Muscle of back (tissue), 11 donors: ENCODE results near the gene PITPNB. TPM values are rescaled to one million over a fixed set of nuclear protein-coding genes. Genes with fewer than 3 reads are reported as not detected.

Experiments
- DNase-seq, 3 donors: peaks; one replicate each; pipeline versions ENCODE4 v3.0.0 to v3.0.0-alpha.2; 2013
- polyA plus RNA-seq, 10 donors: library from polyadenylated mRNA; unstranded; fragments of 120-200 nt; gene quantifications; one replicate each; pipeline ENCODE4 v1.2.1, GENCODE V29; 2013; ENCODE audit not compliant: insufficient read length in 10 of 10

The PITPNB gene
- polyA plus RNA-seq, 10 donors = 36.6 to 53.6 (median 44.7) TPM

DNA sequence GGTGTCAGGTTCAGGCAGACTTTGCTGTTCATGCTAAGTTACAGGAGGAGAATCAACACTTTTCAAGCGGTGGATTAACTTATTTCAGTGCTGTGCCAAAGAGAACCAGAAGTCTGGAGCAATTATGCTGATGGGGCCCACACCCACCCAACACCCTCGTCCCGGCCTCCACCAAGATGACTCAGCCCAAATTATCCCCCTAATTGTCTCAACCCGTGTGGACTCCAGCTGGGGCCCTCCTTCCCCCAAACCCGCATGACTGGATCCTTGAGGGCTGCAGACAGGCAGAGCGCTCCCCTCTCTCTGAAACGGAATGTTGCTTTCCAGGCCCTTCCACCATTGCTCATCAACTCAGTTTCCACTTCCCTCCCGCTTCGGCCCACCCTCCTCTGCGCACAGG lies 82.9 kb downstream of the PITPNB start:
- DNase-seq = peak in 1 of 3 donors; percentile 80

DNA sequence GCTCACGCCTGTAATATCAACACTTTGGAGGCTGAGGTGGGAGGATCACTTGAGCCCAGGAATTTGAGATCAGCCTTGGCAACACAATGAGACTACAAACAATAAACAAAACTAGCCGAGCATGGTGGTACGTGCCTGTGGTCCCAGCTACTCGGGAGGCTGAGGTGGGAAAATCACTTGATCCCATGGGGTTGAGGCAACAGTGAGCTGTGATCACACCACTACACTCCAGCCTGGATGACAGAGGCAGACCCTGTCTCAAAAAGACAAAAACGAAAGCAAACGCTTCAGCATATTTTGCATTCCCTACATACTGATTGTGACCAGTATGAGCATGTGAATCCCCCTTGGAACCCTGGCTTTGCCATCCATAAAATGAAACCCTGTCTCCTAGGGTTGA lies 83.6 kb downstream of the PITPNB start:
- DNase-seq = no peak

DNA sequence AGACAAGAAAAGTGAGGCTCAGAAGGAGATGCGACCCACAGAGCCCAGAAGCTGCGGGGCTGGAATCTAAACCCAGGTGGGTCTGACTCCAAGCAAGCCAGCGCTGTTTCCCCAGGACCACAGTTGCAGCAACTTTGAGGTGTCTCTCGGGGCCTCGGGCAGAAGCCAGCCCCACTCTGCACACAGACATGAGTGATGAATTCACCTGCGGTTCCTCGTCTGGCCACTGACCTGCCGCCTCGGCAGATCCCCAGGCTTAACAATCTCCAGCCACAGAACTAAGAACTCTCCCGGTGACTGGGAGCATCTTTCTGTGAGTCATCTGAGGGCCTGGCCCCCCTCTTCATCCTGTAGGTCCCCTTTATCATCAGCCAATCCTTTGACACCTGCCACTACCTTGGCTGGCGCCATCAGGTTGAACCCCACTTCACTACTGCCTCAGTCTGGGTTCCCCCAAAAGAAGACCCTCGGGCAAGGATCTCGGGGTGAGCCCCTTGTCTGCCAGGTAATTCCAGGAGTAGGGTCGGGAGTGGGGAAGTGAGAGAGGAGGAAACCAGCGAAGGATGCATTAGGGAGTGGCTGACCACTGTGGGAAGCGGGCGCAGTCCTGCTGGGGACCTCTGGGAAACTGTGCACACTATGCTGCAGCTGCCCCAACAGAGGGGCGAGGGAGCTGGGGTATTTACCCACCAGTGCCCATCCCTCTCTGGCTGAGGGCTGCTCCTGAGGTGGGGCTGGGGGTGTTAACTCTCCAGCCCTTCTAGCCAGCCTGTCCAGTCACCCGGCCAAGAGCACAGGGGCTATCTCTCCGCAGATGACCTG lies 84.5 kb downstream of the PITPNB start:
- no peak for DNase-seq

DNA sequence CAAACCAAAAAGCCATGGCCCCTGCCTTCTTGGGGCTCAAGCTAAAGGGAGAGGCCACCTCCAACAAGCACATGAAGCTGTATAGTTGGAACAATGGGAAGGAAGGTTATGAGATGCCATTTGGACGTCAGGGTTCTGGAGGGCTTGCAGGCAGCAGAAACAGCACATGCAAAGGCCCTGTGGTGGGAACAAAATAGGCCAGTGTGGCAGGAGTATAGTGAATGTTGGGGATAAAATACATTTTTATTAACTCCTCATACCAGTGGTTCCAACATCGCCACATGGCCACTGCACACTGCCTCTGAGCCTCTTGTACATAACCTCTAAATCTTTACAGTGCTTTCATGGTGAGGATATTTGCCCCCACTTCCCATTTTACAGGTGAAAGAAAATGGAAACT lies 85.3 kb downstream of the PITPNB start:
- DNase-seq = no peak

DNA sequence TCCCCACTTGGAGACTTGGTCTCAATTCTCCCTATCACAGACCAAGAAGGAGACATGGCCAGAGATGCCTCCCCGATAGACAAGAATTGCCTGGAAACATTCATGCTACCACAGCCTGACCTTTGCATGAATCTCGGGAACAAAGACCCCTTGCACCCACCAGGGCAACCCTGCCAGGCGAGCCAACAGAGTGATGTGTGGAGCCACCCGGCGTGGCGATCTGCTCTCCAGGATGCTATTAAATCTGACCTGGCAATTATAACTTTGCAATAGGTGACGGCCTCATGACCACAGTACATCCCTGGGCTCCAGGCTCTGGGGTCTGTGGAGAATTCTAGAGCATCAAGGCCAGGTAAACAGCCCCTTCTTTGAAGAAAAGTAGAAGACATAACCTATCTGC lies 86.5 kb downstream of the PITPNB start:
- no peak for DNase-seq

DNA sequence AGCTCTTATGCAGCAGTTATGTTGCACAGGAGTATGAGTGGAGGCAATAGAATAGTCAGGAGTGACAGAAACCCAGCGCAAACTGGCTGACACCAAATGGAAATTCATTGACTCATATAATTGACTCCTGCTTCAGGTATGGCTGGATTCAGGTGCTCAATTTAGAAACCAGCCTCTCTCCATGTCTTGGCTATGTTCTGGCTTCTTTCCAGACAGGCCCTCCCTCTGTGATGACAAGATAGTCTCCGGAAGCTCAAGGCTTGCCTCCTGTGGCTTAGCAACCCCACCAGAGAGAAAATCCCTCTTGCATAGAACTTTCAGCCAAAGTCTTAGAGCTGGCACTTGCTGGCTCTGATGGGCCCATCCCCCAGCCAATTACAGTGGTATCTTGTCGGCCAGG lies 89.4 kb downstream of the PITPNB start:
- no peak for DNase-seq

DNA sequence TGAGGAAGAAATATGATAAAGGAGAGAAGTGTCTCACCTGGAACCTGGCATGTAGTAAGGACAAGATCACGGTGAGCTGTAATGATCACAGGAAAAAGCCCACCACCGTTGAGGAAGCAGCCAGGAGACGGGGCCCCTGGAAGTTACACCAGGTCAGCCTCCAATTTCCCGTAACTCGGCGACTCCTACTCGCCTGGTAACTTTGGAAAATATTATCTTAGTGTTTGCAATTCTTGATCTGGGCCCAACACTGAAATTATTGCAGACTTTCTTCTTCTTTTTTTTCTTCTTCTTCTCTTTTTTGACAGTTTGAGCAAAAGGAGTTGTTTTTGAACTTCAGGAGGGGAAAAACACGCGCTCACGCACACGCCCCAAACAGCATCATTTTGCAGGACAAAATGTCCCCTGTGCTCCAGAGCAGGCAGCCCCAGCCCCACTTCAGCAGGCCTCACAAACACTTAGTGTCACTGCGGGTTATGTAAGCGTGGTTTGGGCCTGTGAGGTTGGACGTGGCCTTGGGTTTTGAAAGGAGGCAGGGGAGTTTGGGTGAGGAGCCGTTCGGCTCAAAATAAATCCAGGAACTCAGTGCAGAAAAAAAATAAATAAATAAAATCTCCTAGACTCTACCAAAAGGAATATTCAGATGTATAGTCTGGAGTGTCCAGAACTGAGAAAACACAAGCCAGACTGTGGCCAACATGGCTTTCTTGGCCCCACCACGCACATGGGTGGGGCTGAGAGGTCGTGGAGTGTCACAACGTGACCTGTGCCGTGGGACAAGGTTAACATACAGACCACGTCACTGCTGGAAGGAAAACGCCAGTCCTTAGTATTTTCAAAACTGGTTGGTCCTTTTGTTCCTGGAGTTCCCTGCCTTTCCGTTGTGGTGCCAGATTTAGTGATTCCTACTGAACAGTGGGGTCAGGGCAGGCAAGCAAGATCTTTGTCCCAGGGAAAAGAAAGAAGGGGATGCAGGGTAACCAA lies 91.2 kb downstream of the PITPNB start:
- DNase-seq = peak in 1 of 3 donors; percentile 46

DNA sequence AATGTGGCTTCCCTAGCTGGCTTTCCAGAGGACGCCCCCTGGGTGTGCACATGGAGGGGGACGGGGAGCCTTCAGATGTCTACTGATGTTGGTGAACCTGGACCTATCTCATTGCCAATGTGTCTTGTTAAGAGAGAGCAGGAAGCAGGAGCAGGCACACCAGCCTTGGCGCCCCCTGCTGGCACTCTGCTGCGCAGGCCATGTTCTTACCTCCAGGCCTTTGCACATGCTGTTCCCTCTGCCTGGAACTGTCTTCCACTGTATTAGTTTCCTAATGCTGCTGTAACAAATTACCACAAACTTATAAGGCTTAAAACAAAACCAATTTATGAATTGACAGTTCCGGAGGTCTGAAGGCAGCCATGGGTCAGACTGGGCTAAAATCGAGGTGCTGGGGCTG lies 93.9 kb downstream of the PITPNB start:
- no peak for DNase-seq

DNA sequence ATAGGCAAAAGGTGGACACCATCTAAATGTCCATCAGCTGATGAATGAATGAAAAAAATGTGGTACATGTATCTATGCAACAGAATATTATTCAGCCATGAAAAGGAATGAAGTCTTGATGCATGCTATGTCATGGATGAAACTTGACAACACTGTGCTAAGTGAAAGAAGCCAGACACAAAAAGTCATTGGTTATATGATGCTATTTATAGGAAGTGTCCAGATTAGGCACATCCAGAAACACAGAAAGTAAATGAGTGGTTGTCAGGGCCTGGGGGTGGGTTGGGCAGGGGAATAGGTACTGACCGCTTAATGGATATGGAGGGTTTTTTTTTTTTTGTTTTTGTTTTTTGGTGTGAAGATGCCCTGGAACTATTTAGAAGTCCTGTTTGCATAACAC lies 95.8 kb downstream of the PITPNB start:
- no peak for DNase-seq

DNA sequence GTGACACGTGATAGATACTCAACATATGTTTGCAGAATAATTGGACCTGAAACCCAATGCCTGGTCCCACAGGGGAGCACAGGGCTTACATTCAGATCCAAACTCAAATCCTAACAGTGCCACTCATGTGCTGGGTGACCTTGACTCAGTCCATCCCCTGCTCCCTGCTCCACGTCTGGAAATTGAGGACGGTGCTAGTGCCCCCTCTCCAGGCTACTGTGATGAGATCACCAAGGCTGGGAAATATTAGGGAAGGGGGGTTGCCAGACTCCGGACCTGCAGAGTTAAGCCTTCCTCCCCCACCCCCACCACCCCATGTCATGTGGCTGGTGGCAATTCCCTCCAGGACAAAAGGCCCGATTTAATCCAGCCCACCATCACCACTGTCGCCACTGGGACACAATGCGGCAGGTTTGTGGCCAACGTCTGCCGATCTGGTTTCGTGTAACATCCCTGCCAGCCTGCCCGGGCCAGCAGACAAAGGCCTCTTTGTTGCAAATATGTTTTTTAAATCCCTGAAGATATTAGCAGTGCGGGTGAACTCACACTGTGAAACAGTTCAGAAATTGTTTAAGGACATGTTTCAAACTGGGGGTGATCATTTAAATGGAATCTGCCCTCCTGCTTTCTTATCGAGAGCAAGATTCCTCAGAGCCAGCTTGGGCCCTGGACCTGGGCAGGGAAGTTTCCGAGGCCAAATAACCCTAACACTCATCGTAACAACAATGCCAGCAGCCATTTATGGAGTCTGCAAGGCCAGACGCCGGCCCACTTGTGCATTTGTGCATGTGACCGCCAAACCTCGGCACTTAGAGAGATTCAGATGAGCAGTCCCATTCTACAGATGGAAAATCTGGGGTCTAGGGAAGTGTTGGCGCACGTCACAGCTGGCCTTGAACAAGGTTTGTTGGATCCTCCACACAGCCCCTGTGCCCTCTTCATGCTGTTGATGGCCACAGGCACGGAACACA lies 97.9 kb downstream of the PITPNB start:
- peak in 1 of 3 donors; percentile 48 for DNase-seq

DNA sequence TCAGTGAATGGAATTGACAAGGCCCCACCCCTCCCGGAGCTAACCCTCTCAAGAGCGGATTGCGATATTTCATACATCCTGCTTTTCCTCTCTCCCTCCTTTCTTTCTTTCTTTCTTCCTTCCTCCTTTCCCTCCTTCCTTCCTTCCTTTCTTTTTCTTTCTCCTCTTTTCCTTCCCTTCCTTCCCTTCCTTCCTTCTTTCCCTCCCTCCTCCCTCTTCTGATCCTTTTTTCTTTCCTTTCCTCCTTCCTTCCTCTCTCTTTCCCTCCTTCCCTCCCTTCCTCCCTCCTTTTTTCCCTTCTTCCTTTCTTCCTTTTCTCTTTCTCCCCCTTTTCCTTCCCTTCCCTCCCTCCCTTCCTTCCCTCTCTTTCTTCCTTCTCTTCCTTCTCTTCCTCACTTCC lies 102.5 kb downstream of the PITPNB start:
- no peak for DNase-seq

DNA sequence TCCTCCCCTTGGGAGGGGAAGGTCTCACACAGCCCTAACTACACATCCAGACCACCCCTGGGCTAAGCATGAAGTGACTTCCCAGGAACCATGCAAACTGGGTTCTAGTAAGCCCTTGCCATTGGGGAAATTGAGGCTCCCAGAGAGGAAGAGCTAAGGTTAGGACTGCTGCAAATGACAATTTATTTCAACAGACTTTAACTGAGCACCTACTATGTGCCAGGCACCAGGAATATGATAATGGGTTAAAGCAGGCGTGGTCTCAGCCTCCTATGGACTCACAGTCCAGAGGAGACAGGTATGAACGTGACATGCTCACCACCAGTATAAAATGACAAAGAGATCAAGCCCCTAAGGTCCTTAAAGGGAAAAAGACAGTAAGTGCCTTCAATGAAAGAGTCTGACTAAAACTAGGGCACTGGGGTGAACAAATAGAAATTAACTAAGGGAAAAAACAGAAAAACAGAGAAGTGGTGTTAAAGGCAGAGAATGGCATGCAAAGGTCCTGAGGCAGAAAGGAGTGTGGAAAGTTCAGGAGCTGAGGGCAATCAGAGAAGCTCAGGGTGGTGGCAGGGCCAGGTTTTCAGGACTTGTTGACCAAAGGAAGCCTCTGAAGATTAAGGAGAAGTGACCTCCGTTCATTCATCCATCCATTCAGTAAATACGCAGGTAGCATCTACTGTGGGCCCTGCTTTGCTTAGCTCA lies 103.1 kb downstream of the PITPNB start:
- DNase-seq = no peak

DNA sequence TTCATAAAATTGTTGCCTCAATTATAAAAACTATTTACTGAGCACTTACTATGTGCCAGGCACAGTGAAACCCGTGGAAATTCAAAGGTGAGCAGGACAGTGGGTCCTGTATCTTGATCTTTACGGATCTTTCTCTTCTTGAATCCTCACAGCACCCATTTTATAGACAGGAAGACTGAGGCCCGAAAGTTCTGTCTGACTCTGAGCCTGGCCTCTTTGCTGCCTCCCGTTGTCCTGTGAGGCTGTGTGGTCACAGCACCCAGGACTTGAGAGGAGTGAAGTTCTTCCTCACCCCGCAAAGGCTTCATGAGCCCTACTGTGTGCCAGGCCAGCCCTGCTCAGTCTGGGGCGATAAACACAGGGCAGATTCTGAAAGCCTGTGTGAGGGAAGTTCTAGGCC lies 104.1 kb downstream of the PITPNB start:
- DNase-seq = no peak

DNA sequence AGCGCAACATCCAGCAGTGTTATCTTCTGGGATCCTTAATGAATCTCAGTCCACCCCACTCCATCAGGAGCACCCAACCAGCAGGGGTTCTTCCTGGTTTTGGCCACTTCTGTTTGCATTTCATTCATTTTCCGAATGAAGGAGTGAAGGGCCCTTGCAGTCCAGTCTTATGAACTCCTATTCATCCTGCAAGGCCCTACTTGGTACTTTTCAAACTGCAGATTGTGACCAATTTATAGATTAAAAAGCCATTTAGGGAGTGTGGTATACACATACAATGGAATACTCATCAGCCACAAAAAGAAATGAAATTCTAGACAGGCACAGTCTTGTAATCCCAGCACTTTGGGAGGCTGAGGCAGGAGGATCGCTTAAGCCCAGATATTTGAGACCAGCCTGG lies 107.3 kb downstream of the PITPNB start:
- no peak for DNase-seq

DNA sequence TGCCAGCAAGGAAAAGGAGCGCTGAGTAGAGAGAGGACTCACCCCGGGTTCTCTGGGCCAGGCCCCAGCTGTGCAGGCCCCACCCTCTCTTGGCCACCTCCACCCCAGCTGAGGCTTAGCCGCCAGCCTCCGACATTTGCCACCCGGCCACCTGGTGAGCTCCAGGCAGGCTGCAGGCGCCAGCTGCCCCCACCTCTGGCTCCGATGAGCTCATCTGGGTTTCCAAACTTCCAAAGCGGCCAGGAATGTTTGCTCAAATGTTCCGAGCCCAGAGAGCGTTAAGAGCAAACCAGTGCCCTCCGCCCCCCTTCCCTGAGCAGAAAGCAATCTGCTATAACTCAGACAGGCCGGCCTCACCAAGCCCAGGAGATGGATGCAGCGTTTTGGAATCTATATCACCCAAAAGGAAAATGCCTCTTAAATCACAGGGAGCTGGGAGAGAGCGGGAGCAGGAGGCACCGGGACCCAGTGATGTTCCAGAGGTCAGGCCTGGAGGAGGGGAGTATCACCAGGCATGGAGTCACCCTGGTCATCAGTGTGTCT lies 108.4 kb downstream of the PITPNB start:
- DNase-seq = peak; percentile 48 to 87 (median 81)

DNA sequence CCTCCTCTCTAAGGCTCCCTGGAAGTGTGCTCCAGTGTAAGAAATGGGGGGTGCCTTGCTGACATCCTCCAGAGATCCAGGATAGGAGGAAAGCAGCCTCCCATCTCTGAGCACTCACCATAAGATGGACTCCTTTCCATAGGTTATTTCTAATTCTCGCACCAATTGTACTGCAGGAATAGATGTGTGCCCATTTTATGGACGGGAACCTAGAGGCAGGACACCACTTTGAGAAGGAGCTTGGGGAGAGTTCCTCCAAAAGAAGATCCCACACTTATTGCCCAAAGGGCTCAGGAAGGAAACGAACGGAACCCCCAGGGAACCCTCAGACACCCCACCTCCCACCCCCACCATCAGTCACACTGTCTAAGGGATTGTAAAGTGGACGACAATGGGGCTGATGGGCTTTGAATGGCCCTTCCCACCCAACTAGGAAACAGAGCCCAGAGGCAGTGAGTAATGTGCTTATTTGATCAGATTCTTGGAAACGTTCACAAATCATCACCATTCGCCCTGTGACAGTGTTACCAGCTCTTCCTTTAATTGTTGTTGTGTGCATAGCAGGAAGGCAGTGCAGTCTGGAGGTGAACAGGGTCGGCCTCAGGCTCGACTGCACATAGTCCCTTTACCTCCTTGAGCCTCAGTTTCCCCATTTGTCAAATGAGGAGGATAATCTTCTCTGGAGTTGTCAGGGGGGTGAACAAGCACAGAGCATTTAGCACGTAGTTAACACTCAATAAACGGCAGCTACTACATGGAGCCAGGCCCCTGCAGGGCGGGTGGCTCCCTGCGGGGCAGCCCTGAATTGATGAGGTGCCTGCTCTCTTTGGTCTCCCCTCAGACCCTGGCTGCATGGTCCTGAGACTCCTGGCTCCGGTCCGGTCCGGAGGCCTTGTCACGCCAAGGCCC lies 109.1 kb downstream of the PITPNB start:
- no peak for DNase-seq

DNA sequence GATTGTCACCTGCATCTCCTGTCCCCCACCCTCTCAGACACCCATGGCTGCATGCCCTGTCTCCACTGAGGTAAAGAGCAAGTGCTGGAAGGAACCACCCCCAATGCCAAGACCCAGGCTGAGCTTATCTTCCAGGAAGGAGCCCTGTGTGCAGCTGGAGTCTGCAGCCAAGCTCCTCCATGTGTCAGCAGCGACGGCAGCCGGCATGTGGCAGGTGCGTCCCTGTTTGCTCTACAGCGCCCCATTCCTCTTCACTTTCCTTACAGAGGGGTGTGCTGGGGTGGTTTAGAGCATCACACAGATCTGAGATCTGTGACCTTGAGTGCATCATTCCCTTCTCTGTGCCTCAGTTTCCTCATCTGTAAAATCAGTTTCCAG lies 109.8 kb downstream of the PITPNB start:
- DNase-seq = peak in 1 of 3 donors; percentile 53

DNA sequence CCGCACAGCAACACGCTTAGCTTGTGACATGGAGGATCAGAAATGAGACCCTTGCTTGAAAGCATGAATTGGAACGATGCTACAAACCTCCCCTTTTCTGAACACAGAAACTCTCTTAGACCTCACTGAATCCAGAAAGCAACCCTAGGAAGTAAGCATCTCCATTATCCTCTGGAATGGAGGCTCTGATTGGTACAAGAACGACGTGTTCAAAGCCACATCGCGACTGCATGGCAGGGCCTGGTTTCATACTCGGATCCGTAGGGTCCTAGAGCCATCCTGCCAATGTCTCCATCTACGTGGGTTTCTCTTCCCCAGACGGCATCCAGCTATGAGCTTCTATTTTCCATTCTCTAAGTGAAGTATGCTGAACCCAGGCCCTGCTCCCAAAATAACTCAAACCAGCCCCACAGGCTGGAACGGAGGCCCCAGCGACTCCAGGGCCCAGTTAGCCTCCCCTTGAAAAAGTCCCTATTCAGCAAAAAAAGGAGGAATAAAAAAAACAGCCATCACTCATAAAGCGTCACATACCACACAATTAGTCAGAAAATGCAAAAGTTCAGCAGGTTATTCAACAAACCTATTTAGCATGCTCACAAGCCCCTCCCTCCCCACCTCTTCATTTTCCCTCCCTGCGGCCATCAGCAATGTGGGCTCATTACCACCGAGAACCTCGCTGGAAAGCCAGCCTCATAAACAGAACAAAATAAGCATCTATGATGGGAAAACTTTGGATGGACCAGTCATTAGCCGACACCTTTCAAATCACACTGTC lies 110.4 kb downstream of the PITPNB start:
- DNase-seq = peak in 1 of 3 donors; percentile 58

DNA sequence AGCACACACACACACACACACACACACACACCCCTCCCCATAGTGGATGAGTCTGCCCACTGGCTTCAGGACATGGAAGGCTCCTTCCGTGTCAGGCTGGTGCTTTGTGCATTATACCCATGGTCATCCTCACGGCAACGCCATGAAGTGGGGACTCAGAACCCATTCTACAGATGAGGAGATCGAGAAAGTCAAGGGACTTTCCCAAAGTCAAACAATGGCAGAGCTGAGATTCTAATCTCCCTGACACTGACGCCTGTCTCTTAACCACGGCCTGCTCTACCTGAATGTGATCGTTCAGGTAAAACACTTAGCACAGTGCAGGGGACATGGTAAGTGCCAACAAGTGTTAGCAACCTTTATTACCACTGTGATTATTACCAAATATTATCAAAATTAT lies 113.2 kb downstream of the PITPNB start:
- DNase-seq = no peak
